ENCODE results near the gene ARL8B. TPM values are rescaled to one million over a fixed set of nuclear protein-coding genes. Genes with fewer than 3 reads are reported as not detected.

ARL8B gene
- total and polyA plus RNA-seq, 8 donors: 60.3 to 93.9 (median 70.2) TPM

DNA sequence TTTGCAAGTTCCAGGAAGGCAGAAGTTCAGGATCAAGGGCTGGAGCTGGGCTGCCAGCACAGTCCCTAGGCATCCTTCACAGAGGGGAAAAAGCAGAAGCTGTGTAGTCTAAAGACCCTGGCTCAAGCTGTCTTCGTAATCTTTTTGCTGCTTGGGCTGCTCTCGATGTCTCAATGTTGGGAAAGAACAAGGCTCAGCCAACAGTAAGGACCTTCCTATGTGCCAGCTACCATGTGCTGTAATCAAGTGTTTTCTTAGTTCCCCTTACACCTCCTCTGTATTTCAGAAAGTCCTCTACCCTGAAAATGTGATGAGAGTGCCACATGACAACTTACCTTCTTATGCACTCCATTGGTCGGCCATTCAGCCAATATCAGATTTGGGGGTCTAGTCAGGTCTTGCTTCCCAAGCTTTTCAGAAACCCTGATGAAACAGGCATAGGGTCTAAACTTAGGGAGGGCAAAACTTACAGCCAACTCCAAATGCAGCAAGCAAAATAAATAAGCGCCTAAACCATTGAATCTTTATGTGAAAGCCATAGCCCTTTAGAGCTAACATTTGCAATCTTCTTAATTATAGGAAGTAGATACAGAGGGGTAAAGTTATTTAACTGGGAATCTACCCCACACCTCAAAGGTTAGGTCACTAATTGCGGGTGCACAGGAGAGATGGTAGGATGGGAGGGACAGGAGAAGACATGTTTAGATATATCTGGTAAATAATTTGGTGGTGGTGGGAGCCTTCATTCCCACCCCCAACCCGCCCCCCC lies 64.2 kb downstream of the ARL8B start:
- no peak for TF ChIP-seq CTCF (IDR thresholded peaks at IDR 0.05)
- intact Hi-C loops (cut with DNase I): no loop called here
- ATAC-seq (peak; percentile 4), DNase-seq (peak in 1 of 4 donors; percentile 21)
- H3K36me3 ChIP-seq: peaks cover 0 to 10% of the 10 kb centered on the region in 2 donors
- H3K27ac ChIP-seq: peak overlapping the region; percentile 97 to 100
- no peaks in the 10 kb centered on the region for H3K27me3 ChIP-seq
- H3K4me3 ChIP-seq: peak overlapping the region; percentile 45 to 89
- H3K9me3 ChIP-seq: no peaks in the 10 kb centered on the region
- peaks cover 5 to 73% of the 10 kb centered on the region in 2 donors for H3K4me1 ChIP-seq

- Histone ChIP-seq H3K4me3 (peak overlapping the region; percentile 45 to 89), H3K27ac (peak overlapping the region; percentile 97 to 100), H3K9me3 (no peaks in the 10 kb centered on the region), H3K4me1 (peaks cover 8 to 75% of the 10 kb centered on the region in 2 donors), H3K27me3 (no peaks in the 10 kb centered on the region), H3K36me3 (peaks cover 0 to 4% of the 10 kb centered on the region in 2 donors)
- ATAC-seq (no peak), DNase-seq (peak in 1 of 4 donors; percentile 39)
- TF ChIP-seq CTCF (IDR thresholded peaks at IDR 0.05): no peak
- intact Hi-C loops (cut with DNase I): no loop called here
Observed at GRCh38 chr3:5186858-5187155, 64.7 kb downstream of the ARL8B start.

DNA sequence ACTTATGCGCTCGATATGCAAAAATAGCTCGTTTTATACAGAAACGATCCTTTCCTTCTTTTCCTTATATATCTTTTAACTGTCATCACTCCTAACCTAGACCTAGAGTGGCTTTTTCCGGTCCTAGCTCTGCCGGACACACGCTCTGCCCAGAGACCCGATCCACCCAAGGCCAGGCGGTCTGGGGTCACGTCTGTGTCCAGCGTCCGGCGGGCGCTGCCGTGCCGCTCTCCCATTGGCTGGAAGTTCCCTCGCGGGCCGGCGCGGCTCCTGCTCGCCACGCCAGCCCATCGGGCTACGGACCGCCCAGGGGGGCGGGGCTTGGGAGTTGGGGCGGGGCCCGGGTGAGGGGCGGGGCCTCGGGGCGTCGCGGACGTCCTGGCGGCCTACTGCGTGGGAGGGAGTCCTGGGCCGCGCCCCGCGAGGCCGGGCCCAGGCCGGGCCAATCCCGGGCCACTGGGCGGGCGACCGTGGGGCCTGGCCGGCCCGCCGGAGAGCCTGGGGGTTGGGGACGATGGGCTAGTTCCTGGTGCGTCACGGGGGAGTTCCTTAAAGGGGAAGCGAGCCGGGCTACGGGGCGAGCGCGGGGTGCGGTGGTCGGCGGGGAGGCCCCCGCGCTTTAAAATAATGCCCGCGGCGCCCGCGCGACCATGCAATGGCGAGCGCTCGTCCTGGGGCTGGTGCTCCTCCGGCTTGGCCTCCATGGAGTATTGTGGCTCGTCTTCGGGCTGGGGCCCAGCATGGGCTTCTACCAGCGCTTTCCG lies 65.2 kb downstream of the ARL8B start, which contains the start of gene EDEM1:
Gene EDEM1 (plus strand): TSS at position 552 of the 764 bp plus-strand sequence. CDS start 99 bp downstream, at position 651.
- ATAC-seq (peak; percentile 90), DNase-seq (peak; percentile 90 to 100 (median 96))
- peaks cover 12 to 76% of the 10 kb centered on the region in 2 donors for H3K4me1 ChIP-seq
- peak within 1 kb of the TSS; percentile 89 to 97 for H3K4me3 ChIP-seq
- H3K27ac ChIP-seq: peak within 1 kb of the TSS; percentile 97 to 100
- no peaks in the 10 kb centered on the region for H3K9me3 ChIP-seq
- TF ChIP-seq CTCF (IDR thresholded peaks at IDR 0.05): peak in 1 of 2 donors; percentile 13
- no peaks in the 10 kb centered on the region for H3K27me3 ChIP-seq
- intact Hi-C loops (cut with DNase I): no loop called here
- H3K36me3 ChIP-seq: no peaks in the 10 kb centered on the region

GRCh38 chr3:5187920-5188418 lies 65.9 kb downstream of the ARL8B start:
- Histone ChIP-seq H3K4me1 (peaks cover 18 to 78% of the 10 kb centered on the region in 2 donors), H3K9me3 (no peaks in the 10 kb centered on the region), H3K4me3 (peak overlapping the region; percentile 89 to 97), H3K27me3 (no peaks in the 10 kb centered on the region), H3K27ac (peak overlapping the region; percentile 97 to 100), H3K36me3 (no peaks in the 10 kb centered on the region)
- no peak for TF ChIP-seq CTCF (IDR thresholded peaks at IDR 0.05)
- intact Hi-C loops (cut with DNase I): no loop called here
- ATAC-seq: peak; percentile 8
- DNase-seq: peak; percentile 32 to 91 (median 46)
